ENCODE data around the gene EN1.

EN1 gene

GRCh38 chr2:118846953-118847761 lies at the start of gene EN1:
Gene EN1, minus strand, starts transcription at chr2:118847648. Its CDS starts 481 bp downstream, at chr2:118847167.
- DNase-seq (ENCODE audit: low read depth in 2 of 2, low spot score in 1 of 2): no peak

- no peak for DNase-seq (ENCODE audit: low read depth in 2 of 2, low spot score in 1 of 2)
Measured at GRCh38 chr2:118893100-118893499, 45.7 kb upstream of the EN1 start.

GRCh38 chr2:118889995-118890394 lies 42.5 kb upstream of the EN1 start:
- DNase-seq (ENCODE audit: low read depth in 2 of 2, low spot score in 1 of 2): no peak

GRCh38 chr2:118883792-118884191 lies 36.3 kb upstream of the EN1 start:
- no peak for DNase-seq (ENCODE audit: low read depth in 2 of 2, low spot score in 1 of 2)

- peak; percentile 8 to 18 for DNase-seq (ENCODE audit: low read depth in 2 of 2, low spot score in 1 of 2)
Measured at GRCh38 chr2:118882693-118883336, 35.4 kb upstream of the EN1 start.

- DNase-seq (ENCODE audit: low read depth in 2 of 2, low spot score in 1 of 2): peak; percentile 5 to 18
Measured at GRCh38 chr2:118881490-118882129, 34.2 kb upstream of the EN1 start.

GRCh38 chr2:118880501-118880900 lies 33.1 kb upstream of the EN1 start:
- no peak for DNase-seq (ENCODE audit: low read depth in 2 of 2, low spot score in 1 of 2)

GRCh38 chr2:118878531-118879149 lies 31.2 kb upstream of the EN1 start:
- DNase-seq (ENCODE audit: low read depth in 2 of 2, low spot score in 1 of 2): no peak

- DNase-seq (ENCODE audit: low read depth in 2 of 2, low spot score in 1 of 2): no peak
Measured at GRCh38 chr2:118875318-118875717, 27.9 kb upstream of the EN1 start.

- DNase-seq (ENCODE audit: low read depth in 2 of 2, low spot score in 1 of 2): no peak
Measured at GRCh38 chr2:118874324-118874723, 26.9 kb upstream of the EN1 start.

GRCh38 chr2:118865106-118865505 lies 17.7 kb upstream of the EN1 start:
- DNase-seq (ENCODE audit: low read depth in 2 of 2, low spot score in 1 of 2): no peak

- DNase-seq (ENCODE audit: low read depth in 2 of 2, low spot score in 1 of 2): no peak
Measured at GRCh38 chr2:118864207-118864606, 16.8 kb upstream of the EN1 start.

- no peak for DNase-seq (ENCODE audit: low read depth in 2 of 2, low spot score in 1 of 2)
Measured at GRCh38 chr2:118861731-118862130, 14.3 kb upstream of the EN1 start.

GRCh38 chr2:118861242-118861641 lies 13.8 kb upstream of the EN1 start:
- DNase-seq (ENCODE audit: low read depth in 2 of 2, low spot score in 1 of 2): no peak

- DNase-seq (ENCODE audit: low read depth in 2 of 2, low spot score in 1 of 2): no peak
Measured at GRCh38 chr2:118860506-118860905, 13.1 kb upstream of the EN1 start.

- no peak for DNase-seq (ENCODE audit: low read depth in 2 of 2, low spot score in 1 of 2)
Measured at GRCh38 chr2:118859157-118859770, 11.8 kb upstream of the EN1 start.

GRCh38 chr2:118858485-118859156 lies 11.2 kb upstream of the EN1 start:
- no peak for DNase-seq (ENCODE audit: low read depth in 2 of 2, low spot score in 1 of 2)

- no peak for DNase-seq (ENCODE audit: low read depth in 2 of 2, low spot score in 1 of 2)
Measured at GRCh38 chr2:118857677-118858484, 10.4 kb upstream of the EN1 start.

GRCh38 chr2:118856978-118857676 lies 9.7 kb upstream of the EN1 start:
- DNase-seq (ENCODE audit: low read depth in 2 of 2, low spot score in 1 of 2): no peak
